SK-N-SH treated with all-trans-retinoic acid at 6 μM for 48 hours (cell line): ENCODE measurements around the gene HES3.

ENCODE experiments used
- RARB ChIP-seq: fragments of 250-450 bp; sonication (Bioruptor Pico); IDR thresholded peaks from 2 replicates; pipeline ENCODE4 v1.8.0; 2021; ENCODE audit warnings: mild to moderate bottlenecking, moderate library complexity
- TF ChIP-seq, protein P1 (sequence below): fragments of 250-450 bp; sonication (Bioruptor Pico); IDR thresholded peaks from 2 replicates; pipeline ENCODE4 v1.5.1; 2021; ENCODE audit warnings: mild to moderate bottlenecking, moderate library complexity
- TF ChIP-seq, protein P2 (sequence below): fragments of 250-450 bp; sonication (Bioruptor Pico); IDR thresholded peaks from 2 replicates; pipeline ENCODE4 v1.8.0; 2020; ENCODE audit warnings: mild to moderate bottlenecking, moderate library complexity, borderline replicate concordance
- TF ChIP-seq, protein P3 (sequence below): fragments of 250-450 bp; sonication (Bioruptor Pico); IDR thresholded peaks from 2 replicates; pipeline ENCODE4 v1.8.0; 2021; ENCODE audit warnings: low read depth, mild to moderate bottlenecking, moderate library complexity, borderline replicate concordance

DNA sequence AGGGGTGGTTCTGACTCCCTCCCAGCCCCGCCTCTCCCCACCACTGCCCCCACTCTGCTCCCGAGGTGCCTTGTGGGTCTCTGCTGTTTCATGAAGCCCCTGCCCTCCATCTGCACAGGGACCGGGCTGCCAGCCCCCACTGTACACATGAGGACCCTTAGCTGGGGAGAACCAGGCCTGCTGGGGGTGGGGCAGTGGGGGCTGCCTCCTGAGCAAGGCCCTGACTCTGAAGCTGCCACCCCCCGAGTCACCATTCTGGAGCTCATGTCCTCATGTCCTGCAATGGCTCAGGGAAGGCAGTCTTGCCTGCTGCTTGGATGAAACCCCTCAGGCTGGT lies 8.4 kb downstream of the HES3 start:
- TF ChIP-seq, protein P1, sequence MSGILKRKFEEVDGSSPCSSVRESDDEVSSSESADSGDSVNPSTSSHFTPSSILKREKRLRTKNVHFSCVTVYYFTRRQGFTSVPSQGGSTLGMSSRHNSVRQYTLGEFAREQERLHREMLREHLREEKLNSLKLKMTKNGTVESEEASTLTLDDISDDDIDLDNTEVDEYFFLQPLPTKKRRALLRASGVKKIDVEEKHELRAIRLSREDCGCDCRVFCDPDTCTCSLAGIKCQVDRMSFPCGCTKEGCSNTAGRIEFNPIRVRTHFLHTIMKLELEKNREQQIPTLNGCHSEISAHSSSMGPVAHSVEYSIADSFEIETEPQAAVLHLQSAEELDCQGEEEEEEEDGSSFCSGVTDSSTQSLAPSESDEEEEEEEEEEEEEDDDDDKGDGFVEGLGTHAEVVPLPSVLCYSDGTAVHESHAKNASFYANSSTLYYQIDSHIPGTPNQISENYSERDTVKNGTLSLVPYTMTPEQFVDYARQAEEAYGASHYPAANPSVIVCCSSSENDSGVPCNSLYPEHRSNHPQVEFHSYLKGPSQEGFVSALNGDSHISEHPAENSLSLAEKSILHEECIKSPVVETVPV (CRISPR knock-in tag) = no peak
- TF ChIP-seq, protein P2, sequence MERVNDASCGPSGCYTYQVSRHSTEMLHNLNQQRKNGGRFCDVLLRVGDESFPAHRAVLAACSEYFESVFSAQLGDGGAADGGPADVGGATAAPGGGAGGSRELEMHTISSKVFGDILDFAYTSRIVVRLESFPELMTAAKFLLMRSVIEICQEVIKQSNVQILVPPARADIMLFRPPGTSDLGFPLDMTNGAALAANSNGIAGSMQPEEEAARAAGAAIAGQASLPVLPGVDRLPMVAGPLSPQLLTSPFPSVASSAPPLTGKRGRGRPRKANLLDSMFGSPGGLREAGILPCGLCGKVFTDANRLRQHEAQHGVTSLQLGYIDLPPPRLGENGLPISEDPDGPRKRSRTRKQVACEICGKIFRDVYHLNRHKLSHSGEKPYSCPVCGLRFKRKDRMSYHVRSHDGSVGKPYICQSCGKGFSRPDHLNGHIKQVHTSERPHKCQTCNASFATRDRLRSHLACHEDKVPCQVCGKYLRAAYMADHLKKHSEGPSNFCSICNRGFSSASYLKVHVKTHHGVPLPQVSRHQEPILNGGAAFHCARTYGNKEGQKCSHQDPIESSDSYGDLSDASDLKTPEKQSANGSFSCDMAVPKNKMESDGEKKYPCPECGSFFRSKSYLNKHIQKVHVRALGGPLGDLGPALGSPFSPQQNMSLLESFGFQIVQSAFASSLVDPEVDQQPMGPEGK (CRISPR knock-in tag) = no peak
- TF ChIP-seq RARB (CRISPR knock-in tag) = no peak
- TF ChIP-seq, protein P3, sequence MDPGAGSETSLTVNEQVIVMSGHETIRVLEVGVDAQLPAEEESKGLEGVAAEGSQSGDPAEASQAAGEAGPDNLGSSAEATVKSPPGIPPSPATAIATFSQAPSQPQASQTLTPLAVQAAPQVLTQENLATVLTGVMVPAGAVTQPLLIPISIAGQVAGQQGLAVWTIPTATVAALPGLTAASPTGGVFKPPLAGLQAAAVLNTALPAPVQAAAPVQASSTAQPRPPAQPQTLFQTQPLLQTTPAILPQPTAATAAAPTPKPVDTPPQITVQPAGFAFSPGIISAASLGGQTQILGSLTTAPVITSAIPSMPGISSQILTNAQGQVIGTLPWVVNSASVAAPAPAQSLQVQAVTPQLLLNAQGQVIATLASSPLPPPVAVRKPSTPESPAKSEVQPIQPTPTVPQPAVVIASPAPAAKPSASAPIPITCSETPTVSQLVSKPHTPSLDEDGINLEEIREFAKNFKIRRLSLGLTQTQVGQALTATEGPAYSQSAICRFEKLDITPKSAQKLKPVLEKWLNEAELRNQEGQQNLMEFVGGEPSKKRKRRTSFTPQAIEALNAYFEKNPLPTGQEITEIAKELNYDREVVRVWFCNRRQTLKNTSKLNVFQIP (CRISPR knock-in tag) = no peak
